IPS-18c (cell line): ENCODE results near the gene WDR77.

ENCODE experiments used
- H3K4me3 ChIP-seq: 2 replicates; pipeline ENCODE4 v1.7.0; 2013; ENCODE audit warnings: low read depth, mild to moderate bottlenecking, low read length, moderate library complexity; ENCODE audit not compliant: insufficient read depth
- H3K9me3 ChIP-seq: one replicate; pipeline ENCODE4 v1.6.1; 2013; ENCODE audit warnings: mild to moderate bottlenecking, low read length, moderate library complexity; ENCODE audit not compliant: control insufficient read depth, insufficient read depth

Gene WDR77

DNA sequence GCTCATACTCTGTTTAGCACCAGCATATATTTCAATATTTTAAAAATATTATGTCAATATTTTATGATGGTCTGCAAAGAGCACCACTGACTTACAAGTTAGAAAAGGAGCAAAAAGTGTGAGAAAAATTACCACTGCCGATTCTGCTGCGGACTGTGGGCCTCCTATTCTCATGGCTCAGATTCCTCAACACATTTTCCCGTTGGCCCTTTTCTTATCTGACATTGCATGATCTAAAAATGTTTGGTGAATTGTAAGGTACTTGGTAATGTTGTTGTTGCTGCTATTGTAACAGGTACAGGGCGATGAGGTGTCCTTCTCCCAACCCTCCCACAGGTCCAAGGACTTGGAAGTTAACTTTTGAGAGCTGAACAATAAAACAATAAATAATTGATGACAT, 25.5 kb upstream of the WDR77 start:
- H3K4me3 ChIP-seq, result no peak overlapping the region
- no peaks in the 10 kb centered on the region for H3K9me3 ChIP-seq

DNA sequence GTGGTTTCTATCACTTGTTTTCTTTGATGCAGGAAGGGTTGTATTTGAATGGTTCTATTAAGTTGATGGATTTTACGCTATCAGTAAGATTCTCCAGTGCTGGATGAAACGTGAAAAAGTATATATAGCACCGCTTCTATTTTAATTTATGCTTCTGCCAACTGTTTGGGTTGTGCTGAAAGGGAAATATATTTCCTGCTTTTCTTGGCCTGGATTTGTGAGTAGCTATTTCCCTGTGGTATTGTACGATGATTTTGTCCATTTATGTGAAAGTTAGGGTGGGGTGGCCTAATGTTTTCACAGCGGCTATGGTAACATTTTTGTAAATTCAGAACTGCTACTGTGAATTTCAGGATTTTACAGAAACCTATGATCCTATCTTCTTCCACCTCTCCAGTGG, 25.1 kb upstream of the WDR77 start:
- H3K4me3 ChIP-seq, result no peak overlapping the region
- no peaks in the 10 kb centered on the region for H3K9me3 ChIP-seq

DNA sequence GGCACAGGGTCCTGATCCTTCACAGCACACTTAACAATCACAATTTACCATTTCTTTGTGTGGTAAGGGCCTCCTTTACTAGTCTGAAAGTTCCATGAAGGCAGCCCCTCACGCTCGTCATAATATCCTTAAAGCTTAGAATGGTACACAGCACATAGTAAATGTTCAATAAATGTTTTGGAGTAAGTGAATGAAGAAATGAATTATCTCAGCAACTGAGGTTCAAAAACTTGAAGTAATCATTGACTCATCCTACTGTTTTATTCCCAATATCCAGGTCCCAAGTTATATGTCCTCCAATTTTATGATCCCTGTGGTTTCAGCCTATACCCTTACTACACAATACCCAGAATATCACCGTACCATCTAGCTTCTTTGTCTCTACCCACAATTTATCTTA, 22.5 kb upstream of the WDR77 start:
- H3K4me3 ChIP-seq, result no peak overlapping the region
- no peaks in the 10 kb centered on the region for H3K9me3 ChIP-seq

DNA sequence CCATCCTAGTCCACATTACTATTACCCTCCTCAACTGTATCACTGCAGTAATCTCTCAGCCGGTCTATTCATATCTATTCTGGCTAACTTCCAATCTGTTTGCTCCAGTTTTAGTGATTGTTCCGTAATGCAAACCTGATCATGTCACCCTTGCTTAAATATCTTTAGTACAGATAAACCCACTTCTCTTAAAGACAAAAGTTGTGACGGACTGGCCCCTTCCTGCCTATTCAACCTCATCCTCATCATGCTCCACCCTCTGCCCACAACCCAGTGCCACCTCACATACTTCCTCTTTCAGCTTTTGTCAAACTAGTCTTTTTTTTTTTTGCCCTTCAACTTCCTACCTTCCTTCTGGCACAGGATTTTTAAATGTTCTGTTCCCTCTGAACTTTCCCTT, 22.0 kb upstream of the WDR77 start:
- H3K4me3 ChIP-seq, result no peak overlapping the region

DNA sequence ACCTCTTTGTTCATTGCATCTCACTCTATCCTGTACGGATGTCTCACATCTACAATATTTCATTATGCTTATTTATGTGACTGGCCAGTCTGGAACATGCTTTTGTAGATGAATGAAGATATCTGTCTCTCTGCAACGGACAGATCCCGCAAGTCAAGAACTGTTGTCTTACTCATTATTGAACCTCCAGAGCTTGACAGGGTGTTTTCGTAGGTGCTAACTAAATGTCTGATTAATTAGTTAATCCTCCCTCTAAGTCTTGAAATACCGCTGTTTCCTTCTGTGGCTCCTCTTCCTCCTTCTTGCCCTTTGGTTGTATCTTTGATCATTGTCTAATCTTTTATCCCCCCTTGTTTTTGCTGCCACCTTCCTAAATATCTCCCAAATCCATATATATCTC, 21.5 kb upstream of the WDR77 start:
- no peaks in the 10 kb centered on the region for H3K9me3 ChIP-seq
- no peak overlapping the region for H3K4me3 ChIP-seq

More for the DNA sequence above, 22.0 kb upstream of the WDR77 start:
- H3K9me3 ChIP-seq, result no peaks in the 10 kb centered on the region

DNA sequence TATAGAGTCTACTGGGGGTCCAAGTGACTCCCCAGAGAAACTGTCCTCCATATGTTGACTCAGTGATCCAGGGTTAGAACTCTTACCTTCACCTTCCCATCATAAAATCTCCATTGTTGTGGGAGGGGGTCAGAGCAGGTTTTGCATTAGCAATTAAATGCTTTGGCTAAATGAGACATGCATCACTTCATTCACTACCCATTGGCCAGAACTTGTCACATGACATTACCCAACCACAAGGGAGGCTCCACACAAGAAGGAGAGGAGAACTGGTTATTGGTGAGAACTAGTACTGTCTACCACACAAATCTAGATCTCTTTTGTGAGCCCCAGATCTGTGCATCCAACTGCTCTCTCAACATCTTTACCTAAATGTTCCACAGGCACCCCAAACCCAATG, 20.5 kb upstream of the WDR77 start:
- H3K4me3 ChIP-seq, result no peak overlapping the region

DNA sequence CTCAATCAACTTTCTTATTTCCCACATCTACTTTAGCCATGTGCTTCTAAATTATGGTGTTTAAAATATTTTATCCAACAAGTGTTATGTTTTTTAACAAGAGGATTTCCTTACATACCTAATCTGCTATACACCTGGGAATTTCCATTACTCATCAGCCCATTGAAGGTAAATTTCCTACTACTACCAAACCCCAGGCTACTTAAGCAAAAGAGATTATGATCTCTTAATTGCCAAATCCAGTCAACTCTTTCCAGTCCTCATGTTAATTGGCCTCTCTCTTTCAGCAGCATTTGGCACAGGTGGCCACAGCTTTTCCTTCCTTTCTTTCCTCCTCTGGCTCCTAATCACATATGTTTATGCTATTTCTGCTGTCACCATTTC, 19.7 kb upstream of the WDR77 start:
- no peaks in the 10 kb centered on the region for H3K9me3 ChIP-seq
- no peak overlapping the region for H3K4me3 ChIP-seq

More for the DNA sequence above, 20.5 kb upstream of the WDR77 start:
- no peaks in the 10 kb centered on the region for H3K9me3 ChIP-seq

DNA sequence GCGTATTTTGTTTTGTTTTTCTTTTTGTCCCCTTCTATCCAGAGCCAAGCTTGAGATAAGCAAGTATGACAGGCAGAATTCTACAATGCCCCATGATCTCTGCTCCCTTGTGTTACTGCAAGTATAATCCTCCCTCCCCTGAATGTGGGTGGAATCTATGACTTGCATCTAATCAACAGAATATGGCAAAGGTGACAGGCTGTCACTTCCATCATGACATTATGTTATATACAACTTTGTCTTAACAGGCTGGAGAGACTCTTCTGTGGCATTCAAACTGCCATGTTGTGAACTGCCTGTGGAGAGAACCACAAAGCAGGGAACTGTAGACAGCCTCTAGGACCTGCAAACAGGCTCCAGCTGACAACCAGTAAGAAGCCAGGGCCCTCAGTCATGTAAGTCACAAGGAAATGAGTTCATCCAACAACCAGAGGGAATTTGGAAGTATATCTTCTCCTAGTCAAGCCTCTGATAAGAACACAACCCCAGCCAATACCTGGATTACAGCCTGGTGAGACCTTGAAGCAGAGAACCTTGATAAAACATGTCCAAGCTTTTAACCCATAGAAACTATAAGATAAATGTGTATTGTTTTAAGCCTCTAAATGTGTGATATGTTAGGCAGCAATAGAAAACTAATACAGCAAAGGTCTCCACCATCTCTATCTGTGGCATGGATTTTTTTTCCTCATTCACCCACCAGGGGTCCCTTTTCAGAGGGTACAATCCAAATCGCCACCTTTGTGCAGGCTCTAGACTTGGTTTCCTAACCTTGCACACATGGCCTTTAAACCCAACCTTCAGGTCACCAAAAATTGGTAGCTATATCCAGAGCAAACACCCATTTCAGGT, 19.0 kb upstream of the WDR77 start:
- no peak overlapping the region for H3K4me3 ChIP-seq
- H3K9me3 ChIP-seq, result no peaks in the 10 kb centered on the region

DNA sequence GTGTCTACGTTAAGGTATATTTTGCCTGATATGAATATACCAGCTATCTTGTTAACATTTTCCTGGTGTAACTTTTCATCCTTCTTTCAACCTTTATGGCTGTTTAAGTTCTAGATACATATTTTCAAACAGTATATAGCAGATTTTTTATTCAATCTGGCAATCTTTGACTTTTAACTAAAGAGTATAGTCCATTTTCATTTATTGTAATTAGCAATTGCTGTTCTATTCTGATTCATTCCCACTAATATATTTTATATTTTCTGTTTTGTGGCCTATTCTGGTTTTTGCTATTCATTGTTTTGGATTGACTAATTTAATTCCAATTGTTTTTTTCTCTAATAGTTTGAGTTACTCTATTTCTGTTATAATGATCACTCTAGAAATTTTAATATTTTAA, 17.4 kb upstream of the WDR77 start:
- Histone ChIP-seq H3K9me3 (no peaks in the 10 kb centered on the region), H3K4me3 (no peak overlapping the region)

DNA sequence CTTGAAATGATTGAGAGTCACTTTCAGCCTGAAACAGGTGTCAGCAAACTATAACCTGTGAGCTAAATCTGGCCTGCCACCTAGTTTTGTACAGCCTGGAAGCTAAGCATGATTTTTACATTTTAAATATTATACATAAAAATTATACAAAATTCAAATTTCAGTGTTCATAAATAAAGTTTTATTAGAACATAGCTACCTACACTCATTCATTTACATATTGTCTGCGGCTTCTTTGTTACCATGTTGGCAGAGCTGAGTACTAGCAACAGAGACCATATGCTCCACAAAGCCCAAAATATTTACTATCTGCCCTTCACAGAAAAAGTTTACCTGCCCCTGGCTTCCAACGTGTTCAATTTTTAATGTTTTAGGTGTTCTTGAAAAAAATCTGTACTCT, 16.7 kb upstream of the WDR77 start:
- H3K4me3 ChIP-seq, result no peak overlapping the region
- no peaks in the 10 kb centered on the region for H3K9me3 ChIP-seq

DNA sequence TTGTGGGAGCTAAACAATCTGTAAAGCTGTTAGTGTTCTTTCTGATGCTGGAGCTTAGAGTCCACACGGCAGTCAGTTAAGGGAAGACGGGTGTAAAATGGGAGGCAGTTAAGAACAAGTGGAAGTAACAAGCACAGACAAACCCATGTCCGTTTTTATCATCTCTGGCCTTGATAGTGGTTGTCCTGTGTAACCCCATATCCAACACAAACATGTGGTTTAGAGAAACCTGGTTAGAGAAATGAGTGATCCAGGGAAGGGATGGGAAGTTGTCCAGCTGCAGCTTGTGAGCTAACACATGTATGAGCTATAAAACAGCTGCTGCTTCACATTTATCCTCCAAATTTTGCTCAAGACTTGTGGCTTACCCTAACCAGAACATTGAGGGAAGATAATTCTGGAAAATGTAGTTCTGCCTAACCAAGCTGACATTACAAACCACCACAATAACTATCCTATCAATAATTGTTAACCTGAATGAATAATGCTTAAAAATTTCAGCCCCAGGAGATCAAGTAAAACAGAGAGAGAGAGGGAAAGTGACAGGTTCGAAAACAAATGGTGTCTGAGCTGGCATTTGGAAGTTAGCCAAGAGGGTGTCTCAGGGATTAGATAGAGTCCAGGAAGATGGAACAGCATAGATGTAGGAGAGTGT, 14.1 kb upstream of the WDR77 start:
- H3K4me3 ChIP-seq, result no peak overlapping the region
- no peaks in the 10 kb centered on the region for H3K9me3 ChIP-seq

DNA sequence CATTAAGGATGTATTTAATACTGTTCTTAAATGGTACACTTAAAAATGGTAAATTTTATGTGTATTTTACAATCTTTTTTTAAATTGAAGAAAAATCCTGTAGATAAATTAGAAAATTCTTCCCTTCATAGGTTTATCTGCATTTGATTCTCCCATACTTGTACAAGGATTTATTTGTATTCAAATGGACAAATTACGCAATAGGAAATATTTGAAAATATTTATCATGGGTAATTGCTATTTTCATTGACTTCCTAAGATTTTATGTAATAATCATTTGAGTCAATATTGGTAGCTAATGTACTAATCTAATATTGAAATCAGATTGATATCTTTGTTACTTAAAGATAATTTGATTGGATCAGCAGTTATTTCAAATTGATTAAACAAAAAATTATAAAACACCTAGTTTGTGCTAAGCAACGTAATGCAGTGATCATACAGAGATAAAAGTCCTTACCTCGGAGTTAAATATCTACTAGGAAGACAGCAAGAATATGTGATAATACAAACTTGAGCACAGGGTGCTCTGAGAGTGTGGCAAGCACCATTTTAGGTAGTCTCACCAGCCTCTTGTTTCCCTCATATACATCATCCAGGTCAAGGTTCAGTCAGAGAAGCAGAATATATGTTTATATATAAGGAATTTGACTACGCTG, 13.4 kb upstream of the WDR77 start:
- H3K4me3 ChIP-seq, result no peak overlapping the region
- H3K9me3 ChIP-seq, result no peaks in the 10 kb centered on the region

DNA sequence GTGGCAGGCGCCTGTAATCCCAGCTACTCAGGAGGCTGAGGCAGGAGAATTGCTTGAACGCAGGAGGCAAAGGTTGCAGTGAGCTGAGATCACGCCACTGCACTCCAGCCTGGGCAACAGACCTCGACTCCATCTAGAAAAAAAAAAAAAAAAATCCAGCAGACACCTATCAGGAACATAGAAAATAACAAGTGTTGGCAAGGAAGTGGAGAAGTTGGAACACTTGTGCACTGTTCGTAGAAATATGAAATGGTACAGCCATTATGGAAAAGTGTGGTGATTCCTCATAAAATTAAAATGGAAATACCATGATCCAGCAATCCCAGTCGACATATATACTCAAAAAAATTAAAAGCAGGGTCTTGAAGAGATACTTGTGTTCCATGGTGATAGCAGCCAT, 12.7 kb upstream of the WDR77 start:
- Histone ChIP-seq H3K9me3 (no peaks in the 10 kb centered on the region), H3K4me3 (no peak overlapping the region)

DNA sequence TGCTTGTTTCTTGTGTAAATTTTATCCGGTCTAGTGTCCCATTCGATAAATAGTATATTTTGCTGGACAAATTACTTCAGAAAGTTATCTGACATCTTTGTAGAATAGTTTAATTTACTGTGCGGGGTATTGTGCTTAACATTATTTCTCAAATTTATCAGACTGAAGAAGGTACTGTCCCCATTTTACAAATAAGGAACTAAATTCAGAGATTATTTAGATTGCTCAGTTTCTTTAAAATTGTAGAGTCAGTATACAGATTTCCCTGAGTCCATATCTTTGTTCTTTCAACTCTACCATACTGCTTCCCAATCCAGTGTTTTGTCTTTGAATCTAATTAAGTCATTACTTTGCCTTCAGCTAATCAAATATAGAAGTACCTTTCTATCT, 6.6 kb upstream of the WDR77 start:
- no peaks in the 10 kb centered on the region for H3K9me3 ChIP-seq
- no peak overlapping the region for H3K4me3 ChIP-seq

DNA sequence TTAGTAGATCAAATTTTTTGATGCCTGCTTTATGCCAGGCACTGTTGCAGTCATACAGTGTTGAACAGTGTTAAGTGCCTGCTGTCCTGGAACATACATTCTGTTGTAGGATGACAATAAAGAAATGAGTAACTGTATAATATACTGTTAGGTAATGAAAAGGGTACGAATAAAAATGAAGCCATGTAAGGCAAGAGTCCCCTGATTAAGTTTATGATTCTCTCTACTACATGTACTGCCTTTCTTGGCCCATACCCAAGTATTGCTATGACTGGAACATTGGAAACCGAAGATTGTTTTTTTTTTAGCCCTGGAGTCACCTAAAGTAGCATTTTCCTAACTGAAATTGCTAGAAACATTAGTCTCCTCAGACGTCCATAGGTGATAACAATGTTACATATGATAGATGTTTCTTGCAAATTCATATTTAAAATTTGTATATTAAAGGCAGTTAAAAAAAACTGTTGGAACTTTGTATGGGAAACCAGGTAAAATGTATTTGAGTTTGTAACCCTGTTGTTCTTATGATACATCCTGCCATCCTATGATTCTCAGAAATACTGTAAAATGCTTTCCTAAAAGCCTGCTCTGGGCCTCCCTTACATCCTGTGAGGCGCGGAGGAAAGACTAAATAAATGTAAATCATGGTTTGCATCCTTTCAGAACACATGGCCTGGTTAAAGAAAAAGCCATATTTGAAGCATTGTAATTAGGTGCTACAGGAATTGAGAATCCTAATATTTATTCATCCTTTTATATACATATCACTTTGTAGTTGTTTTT, 6.0 kb upstream of the WDR77 start:
- H3K4me3 ChIP-seq, result no peak overlapping the region
- H3K9me3 ChIP-seq, result no peaks in the 10 kb centered on the region

DNA sequence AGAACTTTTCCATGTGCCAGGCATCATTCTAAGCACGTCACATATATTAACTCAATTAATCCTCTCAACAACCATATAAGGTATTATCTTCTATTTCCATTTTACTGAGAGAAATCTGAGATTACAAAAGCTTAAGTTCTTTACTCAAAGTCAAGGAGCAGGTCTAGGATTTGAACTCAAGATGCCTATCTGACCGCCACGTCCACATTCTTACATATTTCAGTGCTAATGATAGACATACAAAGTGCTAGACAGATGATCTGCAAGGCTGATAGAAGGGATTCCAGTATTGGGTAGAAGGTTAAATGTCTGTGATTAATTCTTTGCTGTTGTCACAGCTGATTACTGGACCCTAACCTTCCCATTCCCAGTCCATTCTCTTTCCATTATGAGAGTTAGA, 4.7 kb upstream of the WDR77 start:
- Histone ChIP-seq H3K9me3 (no peaks in the 10 kb centered on the region), H3K4me3 (no peak overlapping the region)

DNA sequence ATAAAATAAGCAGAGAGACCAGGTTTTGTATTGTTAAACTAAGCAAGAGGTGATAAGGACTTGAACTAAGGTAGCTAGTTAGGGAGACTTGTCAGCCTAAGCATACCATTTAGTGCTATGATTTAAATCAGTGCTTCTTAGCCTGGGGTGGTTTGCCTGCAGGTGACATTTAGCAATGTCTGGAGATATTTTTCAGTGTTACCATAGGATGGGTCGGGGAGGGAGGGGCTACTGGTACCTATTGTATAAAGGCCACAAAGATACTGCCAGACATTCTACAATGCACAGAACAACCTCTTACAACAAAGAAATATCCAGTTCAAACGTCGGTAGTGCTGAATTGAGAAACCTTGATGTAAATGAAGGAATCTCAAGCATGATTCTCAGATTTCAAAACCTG, 3.5 kb upstream of the WDR77 start:
- Histone ChIP-seq H3K9me3 (no peaks in the 10 kb centered on the region), H3K4me3 (no peak overlapping the region)

DNA sequence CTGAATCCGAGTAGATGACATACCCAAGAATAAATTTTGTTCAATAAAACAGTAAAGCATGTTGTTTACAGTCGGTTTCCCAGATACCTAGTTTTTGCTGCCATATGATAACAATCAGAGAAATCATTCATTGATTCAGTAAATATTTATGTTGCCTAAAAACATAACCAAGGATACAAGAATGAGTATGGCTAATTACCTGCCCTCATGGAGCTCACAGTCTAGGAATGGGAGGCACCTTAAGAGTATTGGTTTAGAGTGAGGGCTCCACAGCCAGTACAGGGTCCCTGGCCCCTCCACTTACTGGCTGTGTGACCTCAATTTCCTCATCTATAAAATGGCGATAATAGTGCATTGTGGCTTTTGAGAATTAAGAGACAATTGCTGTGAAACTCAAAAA, 1.1 kb upstream of the WDR77 start:
- Histone ChIP-seq H3K9me3 (no peaks in the 10 kb centered on the region), H3K4me3 (peak overlapping the region; percentile 83)
